Measurements from ENCODE around the gene GRAP2.

Gene GRAP2

DNA sequence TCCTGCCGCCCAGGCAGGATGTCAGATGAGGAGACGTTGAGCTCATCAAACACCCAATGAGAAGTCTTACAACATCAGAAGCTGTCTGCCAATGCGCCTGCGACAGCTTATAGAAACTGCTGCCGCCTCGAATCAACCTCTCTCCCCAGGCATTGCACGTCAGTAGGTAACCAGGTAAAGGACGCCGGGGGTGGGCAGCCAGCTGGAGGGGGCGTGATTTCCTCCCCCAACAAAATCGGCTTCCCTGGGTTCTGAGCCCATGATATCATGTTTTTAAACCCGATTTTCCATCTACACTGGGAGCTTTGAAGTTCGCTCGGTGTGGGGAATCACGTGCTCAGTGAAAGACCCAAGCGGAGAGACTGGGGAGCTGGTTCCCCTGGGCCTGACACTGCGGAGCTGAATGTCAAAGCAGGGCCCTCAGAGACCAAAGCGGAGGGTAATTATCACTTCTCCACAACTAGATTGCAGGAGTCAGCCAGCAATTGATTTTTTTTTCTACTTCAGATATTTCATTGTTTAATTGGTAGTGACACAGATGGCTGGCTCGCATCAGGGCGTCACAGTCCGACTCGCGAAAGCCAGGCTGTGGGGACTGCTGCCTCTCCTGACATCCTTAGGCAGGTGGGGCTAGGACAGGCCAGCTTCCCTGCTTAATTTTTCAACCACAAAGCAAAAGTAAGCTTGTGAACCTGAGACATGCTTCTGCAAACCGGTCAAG is 109.2 kb downstream of the GRAP2 start:
- no peak for DNase-seq (ENCODE audit: low read depth in 2 of 2)

DNA sequence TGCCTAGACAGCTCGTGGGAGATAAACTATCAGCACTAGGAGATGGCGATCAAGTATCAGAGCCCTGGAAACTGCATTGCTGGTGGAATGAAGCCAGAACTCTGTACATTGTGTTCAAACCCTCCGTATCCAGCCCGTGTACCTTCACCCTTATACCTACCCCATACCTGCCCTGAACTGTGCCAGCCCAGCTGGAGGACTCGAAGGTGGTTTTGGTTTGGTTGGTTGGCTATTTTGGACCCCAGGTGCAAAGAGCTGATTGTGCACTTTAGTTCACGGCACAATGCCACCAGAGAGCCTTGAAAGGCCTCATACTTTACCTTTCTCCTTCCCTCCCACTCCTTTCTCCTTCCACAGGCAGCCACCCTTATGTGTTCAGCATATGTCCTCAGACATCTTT is 109.9 kb downstream of the GRAP2 start:
- no peak for DNase-seq (ENCODE audit: low read depth in 2 of 2)

DNA sequence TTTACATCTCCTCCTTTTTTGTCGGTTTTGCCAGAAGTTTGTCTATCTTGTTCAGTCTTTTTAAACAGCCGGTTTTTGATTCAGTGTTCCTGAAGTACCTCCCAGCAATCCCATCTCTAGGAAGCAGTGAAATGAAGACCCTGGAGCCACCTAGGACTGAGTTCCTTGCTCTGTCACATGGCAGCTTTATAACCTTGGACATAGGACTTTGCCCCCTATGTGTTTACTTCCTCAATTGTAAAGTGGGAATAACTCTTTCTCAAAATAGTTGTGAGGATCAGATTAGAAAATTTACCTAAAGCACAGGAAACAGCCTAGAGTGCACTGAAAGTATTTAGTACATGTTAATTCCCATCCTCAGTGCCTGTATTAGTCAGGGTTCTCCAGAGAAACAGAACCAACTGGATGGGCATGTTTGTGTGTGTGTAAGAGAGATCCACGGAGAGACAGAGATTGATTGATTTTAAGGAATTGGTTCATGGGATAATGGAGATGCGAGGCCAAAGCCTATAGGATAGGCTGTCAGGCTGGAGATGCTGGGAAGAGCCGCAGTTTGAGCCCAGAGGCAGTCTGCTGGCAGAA is 113.9 kb downstream of the GRAP2 start:
- DNase-seq (ENCODE audit: low read depth in 2 of 2) = no peak

DNA sequence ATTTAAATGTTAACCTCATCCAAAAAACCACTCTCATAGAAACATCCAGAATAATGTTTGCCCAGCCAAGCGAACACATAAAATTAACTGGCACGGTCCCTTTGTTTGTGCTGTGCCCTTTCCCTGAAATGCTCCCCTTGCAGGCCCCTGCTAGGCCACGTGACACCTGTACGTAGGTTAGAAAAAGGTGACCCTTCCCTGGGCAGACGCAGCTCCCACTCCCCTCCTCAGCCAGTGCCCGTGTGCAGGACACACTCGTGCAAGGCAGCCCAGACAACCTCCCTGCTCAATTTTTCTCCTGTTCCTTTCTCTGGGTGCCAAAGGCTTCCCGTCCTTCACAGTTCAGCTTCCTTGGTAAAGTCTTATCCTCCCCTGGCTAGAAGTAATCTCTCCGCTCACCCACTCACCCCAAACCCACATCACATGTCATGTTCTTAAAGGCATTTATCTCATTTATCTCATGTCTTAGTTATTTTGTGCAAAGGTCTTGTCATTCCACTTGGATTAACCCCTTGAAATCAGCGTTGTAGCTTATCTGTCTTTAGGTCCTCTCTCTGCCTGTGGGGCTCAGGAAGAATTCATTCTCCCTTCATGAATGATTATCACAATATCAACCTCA is 114.6 kb downstream of the GRAP2 start:
- no peak for DNase-seq (ENCODE audit: low read depth in 2 of 2)

DNA sequence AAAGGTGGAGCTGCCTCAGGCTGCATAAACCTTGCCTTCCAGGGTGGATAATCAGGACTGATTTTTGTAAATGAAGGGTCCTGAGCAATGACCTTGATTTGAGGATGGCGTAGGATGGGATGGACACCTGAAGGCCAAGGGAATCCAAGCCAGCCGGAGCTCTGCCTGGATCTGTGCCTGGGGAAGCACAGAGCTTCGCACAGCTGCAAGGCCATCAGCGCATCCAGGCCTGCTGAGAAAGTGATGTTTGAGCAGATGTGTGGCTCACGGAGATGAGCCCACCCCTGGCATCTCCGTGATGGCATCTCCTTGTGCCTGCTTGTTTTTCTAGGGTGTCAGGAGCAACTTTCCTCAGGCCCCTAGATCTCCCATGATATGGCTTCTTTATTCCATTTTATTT is 117.2 kb downstream of the GRAP2 start:
- no peak for DNase-seq (ENCODE audit: low read depth in 2 of 2)

DNA sequence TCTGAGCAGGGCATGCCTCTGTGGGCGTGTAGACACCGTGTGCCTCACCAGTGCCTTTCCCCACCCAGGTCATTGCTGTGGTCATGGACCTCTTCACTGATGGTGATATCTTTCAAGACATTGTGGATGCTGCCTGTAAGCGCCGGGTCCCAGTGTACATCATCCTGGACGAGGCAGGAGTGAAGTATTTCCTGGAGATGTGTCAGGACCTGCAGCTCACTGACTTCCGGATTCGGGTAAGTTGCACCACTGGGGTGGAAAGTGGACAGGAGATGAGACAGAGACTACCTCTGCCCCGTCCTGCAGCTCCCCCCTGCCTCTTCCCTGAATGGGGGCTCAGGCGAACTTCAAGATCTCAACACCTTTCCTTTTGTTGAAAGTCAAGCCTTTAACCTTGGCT is 118.2 kb downstream of the GRAP2 start:
- no peak for DNase-seq (ENCODE audit: low read depth in 2 of 2)

DNA sequence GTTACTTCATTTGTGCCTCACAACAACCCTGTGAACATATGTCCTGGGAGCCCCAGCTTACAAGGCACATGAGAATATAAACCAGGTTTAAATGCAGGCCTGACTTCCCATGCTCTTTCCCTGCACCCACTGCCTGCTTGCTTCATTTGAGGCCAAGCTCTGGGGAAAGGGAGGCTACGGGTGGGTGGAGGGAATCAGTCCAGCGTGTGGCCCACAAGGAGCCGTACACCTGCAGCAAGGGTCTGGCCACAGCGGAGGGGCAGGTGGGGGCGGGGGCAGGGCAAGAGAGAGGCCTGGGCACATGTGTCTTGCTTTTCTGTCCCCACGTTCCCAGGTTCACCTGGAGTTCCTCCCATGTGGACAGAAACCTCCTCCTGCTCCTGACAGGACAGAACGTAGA is 120.1 kb downstream of the GRAP2 start:
- DNase-seq (ENCODE audit: low read depth in 2 of 2) = no peak

DNA sequence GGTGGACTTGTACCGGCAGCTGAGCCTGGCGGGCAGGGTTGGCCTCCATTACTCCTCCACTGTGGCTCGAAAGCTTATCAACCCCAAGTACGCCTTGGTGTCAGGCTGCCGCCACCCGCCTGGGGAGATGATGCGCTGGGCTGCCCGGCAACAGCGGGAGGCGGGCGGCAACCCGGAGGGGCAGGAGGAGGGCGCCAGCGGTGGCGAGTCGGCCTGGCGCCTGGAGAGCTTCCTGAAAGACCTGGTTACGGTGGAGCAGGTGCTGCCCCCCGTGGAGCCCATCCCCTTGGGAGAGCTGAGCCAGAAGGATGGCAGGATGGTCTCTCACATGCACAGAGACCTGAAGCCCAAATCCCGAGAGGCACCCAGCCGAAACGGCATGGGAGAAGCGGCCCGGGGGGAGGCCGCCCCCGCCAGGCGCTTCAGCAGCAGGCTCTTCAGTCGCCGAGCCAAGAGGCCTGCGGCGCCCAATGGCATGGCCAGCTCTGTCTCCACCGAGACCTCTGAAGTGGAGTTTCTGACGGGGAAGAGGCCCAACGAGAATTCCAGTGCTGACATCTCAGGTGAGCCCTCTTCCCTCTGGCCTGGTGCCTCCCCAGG is 120.6 kb downstream of the GRAP2 start:
- DNase-seq (ENCODE audit: low read depth in 2 of 2) = no peak

DNA sequence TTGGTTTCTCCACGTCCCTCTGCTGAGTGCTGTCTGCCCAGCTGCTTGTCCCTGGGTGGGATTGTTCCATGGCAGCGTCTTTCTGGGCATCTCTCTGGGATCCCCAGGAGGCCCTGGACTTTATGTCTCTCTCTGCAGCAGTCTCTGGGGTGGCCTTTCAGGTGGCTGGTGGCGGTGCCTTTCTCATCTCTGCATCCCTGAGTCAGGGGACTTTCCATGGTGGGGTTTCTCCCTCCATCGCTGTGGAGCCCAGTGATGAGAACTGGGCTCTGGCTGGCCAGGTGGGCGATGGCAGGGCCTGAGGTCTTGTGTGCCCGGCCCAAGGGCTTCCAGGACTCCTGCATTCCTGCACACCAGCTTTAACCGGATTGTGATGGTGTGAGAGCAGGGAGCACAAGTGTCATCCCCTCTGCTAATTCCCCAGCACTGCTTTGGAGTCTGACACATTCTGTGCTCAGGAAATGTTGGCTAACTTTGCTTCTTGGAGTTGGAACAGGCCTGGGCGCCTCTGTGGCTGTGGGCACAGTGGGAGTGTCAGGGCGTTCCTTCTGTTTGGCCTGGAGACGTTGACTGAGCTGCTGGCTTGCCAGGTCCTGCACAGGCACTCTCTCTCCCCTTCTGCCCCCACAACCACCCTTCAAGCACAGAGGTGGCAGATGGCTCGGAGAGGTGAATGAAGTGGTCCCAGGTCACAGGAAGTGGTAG is 121.8 kb downstream of the GRAP2 start:
- no peak for DNase-seq (ENCODE audit: low read depth in 2 of 2)
